HCT116 (cell line): Measurements from ENCODE around the gene SIRPD. TPM values are rescaled to one million over a fixed set of nuclear protein-coding genes. Genes with fewer than 3 reads are reported as not detected.
A peak's percentile ranks its signal among the peaks of the same experiment; 100 is the strongest.

Experiments used
- ATAC-seq: fragments of 200-7000 bp; cut with Tn5 transposase; 2 replicates; pipeline ENCODE4 v1.9.1; 2020; ENCODE audit warnings: mild to moderate bottlenecking, moderate library complexity
- BruUV-seq: library from RNA; stranded (reverse); fragments of 400-500 nt; replicated peaks from 2 replicates; lab custom pipeline; 2021; lab: Mats Ljungman, UMichigan
- CTCF ChIA-PET: fragments of 300-600 bp; sonication (Branson Sonifier 250); formaldehyde crosslinking; loops from one replicate; lab custom pipeline; 2021; ENCODE audit warnings: antibody characterized with exemption; lab: Charles Lee
- POLR2A ChIA-PET: fragments of 300-600, 350-600 bp; sonication (Branson Sonifier 250); formaldehyde crosslinking; loops from one replicate; lab custom pipeline; 2021; ENCODE audit warnings: antibody characterized with exemption; lab: Charles Lee
- RAD21 ChIA-PET, 2 experiments: fragments of 300-600 bp; sonication (Branson Sonifier 250); formaldehyde crosslinking; loops; one replicate each; lab custom pipeline; 2023; ENCODE audit warnings: low total read pairs in 2 of 2; ENCODE audit not compliant: uncharacterized antibody in 2 of 2, unreplicated experiment in 2 of 2, low non-redundant PET in 1 of 2; lab: Charles Lee
- DNase-seq: peaks from one replicate; pipeline ENCODE4 v3.0.0-alpha.2; 2010; ENCODE audit warnings: low read depth, low spot score
- H2AFZ ChIP-seq: fragments of 200-600 bp; shearing (Covaris generic), sonication (generic); 2 replicates; pipeline ENCODE4 v1.6.1; 2017; ENCODE audit warnings: low read depth, mixed run types, mixed read lengths, antibody characterized with exemption, low read length; ENCODE audit not compliant: poor library complexity, severe bottlenecking
- H3K27ac ChIP-seq: 2 replicates; pipeline ENCODE4 v1.5.1; 2012; ENCODE audit warnings: low read depth, low read length
- H3K27me3 ChIP-seq: fragments of 200-600 bp; sonication (generic); 2 replicates; pipeline ENCODE4 v1.6.1; 2016; ENCODE audit warnings: mixed run types, low read length, mixed read lengths; ENCODE audit not compliant: insufficient read depth
- H3K36me3 ChIP-seq, 2 experiments: fragments of 200-500 bp in 1 of 2; fragments of 200-600 bp in 1 of 2; sonication (Bioruptor generic) in 1 of 2; sonication (generic) in 1 of 2; 2 replicates each; pipeline versions ENCODE4 v1.5.1 to v1.6.1; 2014 to 2016; ENCODE audit warnings: low read length in 2 of 2, inconsistent platforms in 1 of 2, mixed read lengths in 1 of 2, mixed run types in 1 of 2; ENCODE audit not compliant: insufficient read depth in 2 of 2, control insufficient read depth in 1 of 2
- H3K4me1 ChIP-seq, 2 experiments: fragments of 200-600 bp in 1 of 2; sonication (generic) in 1 of 2; 2 replicates each; pipeline versions ENCODE4 v1.5.1 to v1.6.1; 2012 to 2017; ENCODE audit warnings: low read length in 2 of 2, inconsistent platforms in 1 of 2, mild to moderate bottlenecking in 1 of 2, mixed read lengths in 1 of 2, mixed run types in 1 of 2, moderate library complexity in 1 of 2; ENCODE audit not compliant: insufficient read depth in 2 of 2, control insufficient read depth in 1 of 2
- H3K4me2 ChIP-seq: fragments of 200-600 bp; sonication (generic); 2 replicates; pipeline ENCODE4 v1.6.1; 2017; ENCODE audit warnings: mixed run types, low read length, mixed read lengths
- H3K4me3 ChIP-seq, 2 experiments: fragments of 200-600 bp in 1 of 2; sonication (generic) in 1 of 2; replicated peaks in 1 of 2; 2 replicates each; pipeline ENCODE4 v1.5.1; 2011 to 2016; ENCODE audit warnings: low read length in 2 of 2, control low read depth in 1 of 2, low read depth in 1 of 2, mild to moderate bottlenecking in 1 of 2, mixed read lengths in 1 of 2, mixed run types in 1 of 2
- H3K79me2 ChIP-seq: fragments of 200-600 bp; sonication (generic); 2 replicates; pipeline ENCODE4 v1.6.1; 2017; ENCODE audit warnings: mild to moderate bottlenecking, mixed run types, low read length, moderate library complexity, mixed read lengths; ENCODE audit not compliant: insufficient read depth
- H3K9ac ChIP-seq: fragments of 200-600 bp; sonication (generic); 2 replicates; pipeline ENCODE4 v1.6.1; 2016; ENCODE audit warnings: low read length, mixed read lengths
- H3K9me2 ChIP-seq: fragments of 200-600 bp; sonication (generic), shearing (Covaris generic); 2 replicates; pipeline ENCODE4 v1.6.1; 2017; ENCODE audit warnings: mixed run types, mild to moderate bottlenecking, moderate library complexity; ENCODE audit not compliant: insufficient read depth
- H3K9me3 ChIP-seq, 2 experiments: fragments of 200-500 bp in 1 of 2; fragments of 200-600 bp in 1 of 2; sonication (Bioruptor generic) in 1 of 2; sonication (generic) in 1 of 2; 2 replicates each; pipeline ENCODE4 v1.6.1; 2014 to 2017; ENCODE audit warnings: low read length in 2 of 2, mixed read lengths in 2 of 2, inconsistent platforms in 1 of 2, low read depth in 1 of 2, mild to moderate bottlenecking in 1 of 2, mixed run types in 1 of 2, moderate library complexity in 1 of 2; ENCODE audit not compliant: control insufficient read depth in 1 of 2, insufficient read depth in 1 of 2
- H4K20me1 ChIP-seq: fragments of 200-600 bp; sonication (generic), shearing (Covaris generic); 2 replicates; pipeline ENCODE4 v1.6.1; 2017; ENCODE audit warnings: mixed run types, mild to moderate bottlenecking, moderate library complexity; ENCODE audit not compliant: insufficient read depth
- CEBPB ChIP-seq: IDR thresholded peaks from 2 replicates; pipeline ENCODE4 v1.6.1; 2012; ENCODE audit warnings: low read depth
- EGR1 ChIP-seq: IDR thresholded peaks from 2 replicates; pipeline ENCODE4 v1.6.1; 2012; ENCODE audit warnings: low read depth
- ELF1 ChIP-seq: IDR thresholded peaks from 2 replicates; pipeline ENCODE4 v1.6.1; 2012; ENCODE audit warnings: low read depth, borderline replicate concordance
- EZH2 ChIP-seq: fragments of 200-600 bp; sonication (generic); IDR thresholded peaks from 2 replicates; pipeline ENCODE4 v1.6.1; 2017; ENCODE audit warnings: antibody characterized with exemption, mixed run types
- EZH2phosphoT487 ChIP-seq: fragments of 200-600 bp; IDR thresholded peaks from 2 replicates; pipeline ENCODE4 v1.6.1; 2018; ENCODE audit warnings: antibody characterized with exemption, borderline replicate concordance
- FOSL1 ChIP-seq: IDR thresholded peaks from 2 replicates; pipeline ENCODE4 v1.6.1; 2012; ENCODE audit warnings: low read depth
- JUND ChIP-seq: IDR thresholded peaks from 2 replicates; pipeline ENCODE4 v1.6.1; 2012
- POLR2AphosphoS5 ChIP-seq: IDR thresholded peaks from 2 replicates; pipeline ENCODE4 v1.6.1; 2011; ENCODE audit warnings: mild to moderate bottlenecking, low read depth, low read length, moderate library complexity
- RAD21 ChIP-seq: IDR thresholded peaks from 2 replicates; pipeline ENCODE4 v1.6.1; 2012; ENCODE audit warnings: low read depth, mild to moderate bottlenecking
- REST ChIP-seq: IDR thresholded peaks from 2 replicates; pipeline ENCODE4 v1.6.1; 2012; ENCODE audit warnings: low read depth
- SIN3A ChIP-seq: IDR thresholded peaks from 2 replicates; pipeline ENCODE4 v1.6.1; 2012; ENCODE audit warnings: low read depth
- SRF ChIP-seq: IDR thresholded peaks from 2 replicates; pipeline ENCODE4 v1.6.1; 2012; ENCODE audit warnings: low read depth
- TCF7L2 ChIP-seq: IDR thresholded peaks from 2 replicates; pipeline ENCODE4 v1.7.0; 2011; ENCODE audit warnings: borderline replicate concordance, inconsistent platforms; ENCODE audit not compliant: insufficient read depth, insufficient read length; ENCODE audit errors: extremely low read depth
- YY1 ChIP-seq: IDR thresholded peaks from 2 replicates; pipeline ENCODE4 v1.6.1; 2011; ENCODE audit warnings: low read length, low read depth, moderate library complexity, mild to moderate bottlenecking; ENCODE audit not compliant: insufficient replicate concordance; ENCODE audit errors: extremely low read depth
- ZBTB33 ChIP-seq: IDR thresholded peaks from 2 replicates; pipeline ENCODE4 v1.6.1; 2011; ENCODE audit warnings: mild to moderate bottlenecking, low read length, moderate library complexity; ENCODE audit not compliant: insufficient replicate concordance; ENCODE audit errors: extremely low read depth
- ZNF274 ChIP-seq: fragments of 200-500 bp; sonication (Bioruptor generic); IDR thresholded peaks from 2 replicates; pipeline ENCODE4 v1.6.1; 2014; ENCODE audit warnings: mild to moderate bottlenecking, low read depth, low read length, inconsistent platforms
- intact Hi-C: fragments of 100-400 bp; cut with micrococcal nuclease; formaldehyde crosslinking; loops from 2 replicates; pipeline ENCODE4 v1.10.0; 2022
- total RNA-seq: library from RNA; stranded (reverse); gene quantifications from one replicate; pipeline ENCODE4 v1.2.1, GENCODE V29; 2021; ENCODE audit not compliant: unreplicated experiment
- TF ChIP-seq, protein P1 (sequence below): IDR thresholded peaks from 2 replicates; pipeline ENCODE4 v1.6.1; 2012
- TF ChIP-seq, protein P2 (sequence below), 3 experiments: fragments of 200-600 bp in 1 of 3; sonication (generic) in 1 of 3; IDR thresholded peaks in 2 of 3; conservative IDR thresholded peaks in 1 of 3; 2 replicates each; pipeline ENCODE4 v1.5.1; 2012 to 2017; ENCODE audit warnings: low read depth in 2 of 3, low read length in 2 of 3, antibody characterized with exemption in 1 of 3, borderline replicate concordance in 1 of 3, control low read depth in 1 of 3, mild to moderate bottlenecking in 1 of 3, mixed read lengths in 1 of 3, mixed run types in 1 of 3, moderate library complexity in 1 of 3; ENCODE audit not compliant: insufficient read depth in 1 of 3

SIRPD gene
- total RNA-seq, 1 experiment from 2014 or later, result not detected

DNA sequence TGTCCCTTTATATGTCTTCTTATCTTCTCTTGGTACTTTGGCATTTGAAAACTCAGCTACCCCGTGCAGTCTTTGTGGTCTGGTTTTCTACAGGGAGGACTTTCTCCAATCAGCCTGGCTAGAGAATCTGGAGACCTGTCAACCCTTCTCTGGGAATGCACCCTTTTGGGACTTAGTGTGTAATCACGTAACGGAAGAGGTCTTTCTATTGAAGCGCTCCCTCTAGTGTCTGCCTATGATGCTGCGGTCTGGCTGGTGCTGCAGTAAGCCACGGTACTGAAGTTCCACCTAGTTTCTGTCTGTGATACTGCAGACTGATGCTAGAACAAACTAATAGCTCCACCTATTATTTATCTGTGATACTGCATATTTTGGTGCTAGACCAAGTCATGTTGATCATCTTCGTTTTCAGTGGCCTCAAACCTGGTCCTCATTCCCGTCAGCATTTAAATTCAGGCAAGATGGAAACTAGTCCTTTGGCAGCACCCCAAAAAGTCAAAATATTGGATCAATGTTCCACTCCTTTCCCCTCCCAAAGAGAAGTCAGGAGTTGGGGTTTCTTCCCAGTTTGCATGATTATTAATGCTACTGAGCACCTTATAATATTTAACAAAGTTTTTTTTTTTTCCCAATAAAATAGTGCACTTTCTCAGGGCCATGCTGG, 53.8 kb downstream of the SIRPD start:
- peak; percentile 91 for DNase-seq
- intact Hi-C loops, result loop anchor here (1.0 to 2.0 kb wide), 3 partner anchors 28 to 273 kb away; no protein-coding TSS in a partner anchor
- peak; percentile 97 for ATAC-seq
- H3K9me2 ChIP-seq, result no peaks in the 10 kb centered on the region
- ChIA-PET RAD21 (interaction anchor here (0.7 to 1.0 kb wide), 4 partner anchors 36 to 67 kb away, joined by 3 read pairs; no protein-coding TSS in a partner anchor), CTCF (interaction anchor here (0.6 to 2.6 kb wide), 38 partner anchors 9 to 318 kb away, joined by 3 to 36 read pairs (median 4); partner anchors contain the start of genes NSFL1C, RAD21L1 and SIRPB2), POLR2A (no interaction called here)
- 0 out of 2 replicates have a peak overlapping the region, but pooled peaks have one; percentile 10 for H3K4me2 ChIP-seq
- H2AFZ ChIP-seq, result peak overlapping the region; percentile 72
- H3K4me1 ChIP-seq, result peaks cover 4 to 18% of the 10 kb centered on the region in 2 experiments
- no TSS peak for BruUV-seq
- H3K9ac ChIP-seq, result no peak overlapping the region
- H3K9me3 ChIP-seq, result no peaks in the 10 kb centered on the region
- no peaks in the 10 kb centered on the region for H4K20me1 ChIP-seq
- H3K36me3 ChIP-seq, result no peaks in the 10 kb centered on the region
- no peaks in the 10 kb centered on the region for H3K27me3 ChIP-seq
- no peak overlapping the region for H3K27ac ChIP-seq
- H3K4me3 ChIP-seq, result no peak overlapping the region
- no peaks in the 10 kb centered on the region for H3K79me2 ChIP-seq
- no peak; the same call in 1 of the 2 replicates for TF ChIP-seq CEBPB
- TF ChIP-seq FOSL1, result 0 out of 2 replicates have a peak, but pooled peaks have one; percentile 16
- TF ChIP-seq REST, result no peak
- no peak for TF ChIP-seq ZNF274
- no peak for TF ChIP-seq ZBTB33
- TF ChIP-seq EZH2phosphoT487, result no peak
- peak; percentile 12; the same call in 1 of the 2 replicates for TF ChIP-seq JUND
- no peak; the same call in 1 of the 2 replicates for TF ChIP-seq EGR1
- TF ChIP-seq SIN3A, result no peak
- no peak for TF ChIP-seq YY1
- no peak; the same call in 1 of the 2 replicates for TF ChIP-seq POLR2AphosphoS5
- TF ChIP-seq ELF1, result no peak
- peak; percentile 58; the same call in 1 of the 2 replicates for TF ChIP-seq SRF
- peak; percentile 52 for TF ChIP-seq TCF7L2
- TF ChIP-seq, protein P1, sequence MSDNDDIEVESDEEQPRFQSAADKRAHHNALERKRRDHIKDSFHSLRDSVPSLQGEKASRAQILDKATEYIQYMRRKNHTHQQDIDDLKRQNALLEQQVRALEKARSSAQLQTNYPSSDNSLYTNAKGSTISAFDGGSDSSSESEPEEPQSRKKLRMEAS, result peak; percentile 60
- TF ChIP-seq RAD21, result peak; percentile 100
- TF ChIP-seq, protein P2, sequence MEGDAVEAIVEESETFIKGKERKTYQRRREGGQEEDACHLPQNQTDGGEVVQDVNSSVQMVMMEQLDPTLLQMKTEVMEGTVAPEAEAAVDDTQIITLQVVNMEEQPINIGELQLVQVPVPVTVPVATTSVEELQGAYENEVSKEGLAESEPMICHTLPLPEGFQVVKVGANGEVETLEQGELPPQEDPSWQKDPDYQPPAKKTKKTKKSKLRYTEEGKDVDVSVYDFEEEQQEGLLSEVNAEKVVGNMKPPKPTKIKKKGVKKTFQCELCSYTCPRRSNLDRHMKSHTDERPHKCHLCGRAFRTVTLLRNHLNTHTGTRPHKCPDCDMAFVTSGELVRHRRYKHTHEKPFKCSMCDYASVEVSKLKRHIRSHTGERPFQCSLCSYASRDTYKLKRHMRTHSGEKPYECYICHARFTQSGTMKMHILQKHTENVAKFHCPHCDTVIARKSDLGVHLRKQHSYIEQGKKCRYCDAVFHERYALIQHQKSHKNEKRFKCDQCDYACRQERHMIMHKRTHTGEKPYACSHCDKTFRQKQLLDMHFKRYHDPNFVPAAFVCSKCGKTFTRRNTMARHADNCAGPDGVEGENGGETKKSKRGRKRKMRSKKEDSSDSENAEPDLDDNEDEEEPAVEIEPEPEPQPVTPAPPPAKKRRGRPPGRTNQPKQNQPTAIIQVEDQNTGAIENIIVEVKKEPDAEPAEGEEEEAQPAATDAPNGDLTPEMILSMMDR (IDR thresholded peaks at IDR 0.05 in 2 of 3, conservative IDR thresholded peaks at IDR 0.05 in 1 of 3; ENCODE audit: borderline replicate concordance in 1 of 3, insufficient read depth in 1 of 3, low read depth in 2 of 3, low read length in 2 of 3), result peak; percentile 99 to 100 (median 100)
- no peak for TF ChIP-seq EZH2
